ENCODE measurements around the gene ARF6.

- TF ChIP-seq MAX (IDR thresholded peaks at IDR 0.05; ENCODE audit: low read depth, low read length) (peak; percentile 70), POLR2A (IDR thresholded peaks at IDR 0.05; ENCODE audit: extremely low read depth, insufficient read length) (peak; percentile 57), MYC (IDR thresholded peaks at IDR 0.05; ENCODE audit: low read depth, low read length) (peak; percentile 67; the same call in 1 of the 2 replicates)
- TF ChIP-seq, protein P1, sequence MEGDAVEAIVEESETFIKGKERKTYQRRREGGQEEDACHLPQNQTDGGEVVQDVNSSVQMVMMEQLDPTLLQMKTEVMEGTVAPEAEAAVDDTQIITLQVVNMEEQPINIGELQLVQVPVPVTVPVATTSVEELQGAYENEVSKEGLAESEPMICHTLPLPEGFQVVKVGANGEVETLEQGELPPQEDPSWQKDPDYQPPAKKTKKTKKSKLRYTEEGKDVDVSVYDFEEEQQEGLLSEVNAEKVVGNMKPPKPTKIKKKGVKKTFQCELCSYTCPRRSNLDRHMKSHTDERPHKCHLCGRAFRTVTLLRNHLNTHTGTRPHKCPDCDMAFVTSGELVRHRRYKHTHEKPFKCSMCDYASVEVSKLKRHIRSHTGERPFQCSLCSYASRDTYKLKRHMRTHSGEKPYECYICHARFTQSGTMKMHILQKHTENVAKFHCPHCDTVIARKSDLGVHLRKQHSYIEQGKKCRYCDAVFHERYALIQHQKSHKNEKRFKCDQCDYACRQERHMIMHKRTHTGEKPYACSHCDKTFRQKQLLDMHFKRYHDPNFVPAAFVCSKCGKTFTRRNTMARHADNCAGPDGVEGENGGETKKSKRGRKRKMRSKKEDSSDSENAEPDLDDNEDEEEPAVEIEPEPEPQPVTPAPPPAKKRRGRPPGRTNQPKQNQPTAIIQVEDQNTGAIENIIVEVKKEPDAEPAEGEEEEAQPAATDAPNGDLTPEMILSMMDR (IDR thresholded peaks at IDR 0.05; ENCODE audit: low read depth, low read length): no peak
These were observed 24.8 kb upstream of the ARF6 start for GRCh38 chr14:49867831-49868719.

Data from NB4 (cell line).